GM12872 (cell line): ENCODE measurements around the gene ASZ1.

Source experiments
- CTCF ChIP-seq: IDR thresholded peaks from 3 replicates; pipeline ENCODE4 v1.5.1; 2011; ENCODE audit warnings: low read depth, mild to moderate bottlenecking, low read length, moderate library complexity; ENCODE audit not compliant: insufficient read depth

The ASZ1 gene

GRCh38 chr7:117383483-117384189 lies 43.7 kb downstream of the ASZ1 start:
- no peak for TF ChIP-seq CTCF

GRCh38 chr7:117383046-117383445 lies 44.2 kb downstream of the ASZ1 start:
- TF ChIP-seq CTCF, result no peak

- TF ChIP-seq CTCF, result no peak
Measured at GRCh38 chr7:117381362-117381761, 45.9 kb downstream of the ASZ1 start.

- TF ChIP-seq CTCF, result no peak
Measured at GRCh38 chr7:117375380-117375779, 51.9 kb downstream of the ASZ1 start.

- TF ChIP-seq CTCF, result no peak
Measured at GRCh38 chr7:117372073-117372472, 55.2 kb downstream of the ASZ1 start.

GRCh38 chr7:117364339-117365080 lies 62.8 kb downstream of the ASZ1 start:
- TF ChIP-seq CTCF, result no peak

GRCh38 chr7:117362294-117362888 lies 64.9 kb downstream of the ASZ1 start:
- TF ChIP-seq CTCF, result no peak
